22Rv1 (cell line): ENCODE measurements around the gene RAB7B.

Experiments used
- ZFX ChIP-seq: fragments of 450-650 bp; IDR thresholded peaks from 2 replicates; pipeline ENCODE4 v1.6.1; 2017; ENCODE audit warnings: antibody characterized with exemption, borderline replicate concordance
- TF ChIP-seq, protein P1 (sequence below): fragments of 450-650 bp; IDR thresholded peaks from 2 replicates; pipeline ENCODE4 v1.5.1; 2017; ENCODE audit warnings: mild to moderate bottlenecking

DNA sequence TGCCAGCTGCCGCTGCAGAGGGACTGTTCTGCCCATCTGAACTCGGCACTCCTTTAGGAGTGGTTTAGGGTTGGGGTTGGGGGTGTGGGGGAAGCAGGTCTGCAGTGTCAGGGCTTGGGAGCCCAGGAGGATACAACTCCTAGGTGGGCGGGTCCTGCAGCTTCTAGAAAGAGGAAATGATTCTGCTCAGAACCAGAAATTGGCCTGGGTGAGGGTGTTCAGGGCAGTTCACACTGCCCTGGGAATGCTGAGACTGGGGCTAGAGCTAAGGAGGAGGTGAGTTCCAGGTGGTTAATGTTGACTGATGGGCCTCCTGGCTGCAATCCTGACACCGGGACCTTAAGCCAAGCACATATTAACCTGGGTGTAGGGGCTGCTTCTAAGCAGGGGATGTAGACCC, 55.2 kb downstream of the RAB7B start:
- TF ChIP-seq, protein P1, sequence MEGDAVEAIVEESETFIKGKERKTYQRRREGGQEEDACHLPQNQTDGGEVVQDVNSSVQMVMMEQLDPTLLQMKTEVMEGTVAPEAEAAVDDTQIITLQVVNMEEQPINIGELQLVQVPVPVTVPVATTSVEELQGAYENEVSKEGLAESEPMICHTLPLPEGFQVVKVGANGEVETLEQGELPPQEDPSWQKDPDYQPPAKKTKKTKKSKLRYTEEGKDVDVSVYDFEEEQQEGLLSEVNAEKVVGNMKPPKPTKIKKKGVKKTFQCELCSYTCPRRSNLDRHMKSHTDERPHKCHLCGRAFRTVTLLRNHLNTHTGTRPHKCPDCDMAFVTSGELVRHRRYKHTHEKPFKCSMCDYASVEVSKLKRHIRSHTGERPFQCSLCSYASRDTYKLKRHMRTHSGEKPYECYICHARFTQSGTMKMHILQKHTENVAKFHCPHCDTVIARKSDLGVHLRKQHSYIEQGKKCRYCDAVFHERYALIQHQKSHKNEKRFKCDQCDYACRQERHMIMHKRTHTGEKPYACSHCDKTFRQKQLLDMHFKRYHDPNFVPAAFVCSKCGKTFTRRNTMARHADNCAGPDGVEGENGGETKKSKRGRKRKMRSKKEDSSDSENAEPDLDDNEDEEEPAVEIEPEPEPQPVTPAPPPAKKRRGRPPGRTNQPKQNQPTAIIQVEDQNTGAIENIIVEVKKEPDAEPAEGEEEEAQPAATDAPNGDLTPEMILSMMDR: no peak
- TF ChIP-seq ZFX: no peak
